K562 (cell line): ENCODE data around the gene MRPL40. TPM values are rescaled to one million over a fixed set of nuclear protein-coding genes. Genes with fewer than 3 reads are reported as not detected.
A peak's percentile ranks its signal among the peaks of the same experiment; 100 is the strongest.

Experiments used
- BHLHE40 ChIP-seq: IDR thresholded peaks from 2 replicates; pipeline ENCODE4 v1.6.1; 2011; ENCODE audit warnings: low read length, improper control_type of control experiment
- CTBP1 ChIP-seq: fragments of 450-650 bp; IDR thresholded peaks from 2 replicates; pipeline ENCODE4 v1.6.1; 2016; ENCODE audit warnings: borderline replicate concordance
- ESRRA ChIP-seq: fragments of 450-650 bp; IDR thresholded peaks from 2 replicates; pipeline ENCODE4 v1.6.1; 2014; ENCODE audit warnings: low read depth, mild to moderate bottlenecking, moderate library complexity, borderline replicate concordance
- FOS ChIP-seq: IDR thresholded peaks from 3 replicates; pipeline ENCODE4 v1.6.1; 2011; ENCODE audit not compliant: insufficient read length; ENCODE audit errors: extremely low read depth
- KLF13 ChIP-seq: fragments of 450-650 bp; IDR thresholded peaks from 2 replicates; pipeline ENCODE4 v1.6.1; 2016; ENCODE audit warnings: missing genetic modification characterization, low read depth, mild to moderate bottlenecking, missing compliant biosample characterization, moderate library complexity, borderline replicate concordance
- MTA3 ChIP-seq: fragments of 450-650 bp; formaldehyde crosslinking; IDR thresholded peaks from 2 replicates; pipeline ENCODE4 v1.6.1; 2017; ENCODE audit warnings: mild to moderate bottlenecking, borderline replicate concordance
- ZNF12 ChIP-seq: sonication (generic); formaldehyde crosslinking; IDR thresholded peaks from 2 replicates; pipeline ENCODE4 v1.4.0; 2020; ENCODE audit warnings: mild to moderate bottlenecking, missing genetic modification reagents
- polyA plus RNA-seq, 8 experiments: library from polyadenylated mRNA; depleted of rRNA in 4 of 8; stranded (reverse) in 5 of 8; unstranded in 3 of 8; fragments of >200 nt; fragmentation: Nextera tagmentation in 2 of 8; fragmentation: Illumina TruSeq in 1 of 8; extraction: Ambion mirVana in 2 of 8; extraction: Trizol in 1 of 8; gene quantifications; 2 replicates each; pipeline versions ENCODE4 v1.2.1 to v1.2.3, GENCODE V29; 2011 to 2014; ENCODE audit warnings: inconsistent platforms in 1 of 8, missing spikeins in 1 of 8
- total RNA-seq, 7 experiments: library from RNA; depleted of rRNA in 6 of 7; stranded (reverse); fragments of >200 nt in 6 of 7; fragmentation: Illumina TruSeq in 2 of 7; extraction: Trizol in 2 of 7; gene quantifications; 2 replicates each; pipeline versions ENCODE4 v1.2.1 to v1.2.3, GENCODE V29; 2011 to 2021; ENCODE audit warnings: low replicate concordance in 1 of 7
- TF ChIP-seq, protein P1 (sequence below): fragments of 200-600 bp; sonication (generic); IDR thresholded peaks from one replicate; pipeline ENCODE4 v1.6.1; 2012; ENCODE audit warnings: mild to moderate bottlenecking, low read depth, low read length, inconsistent platforms
- TF ChIP-seq, protein P2 (sequence below): fragments of 250-450 bp; sonication (Bioruptor Pico); IDR thresholded peaks from 2 replicates; pipeline ENCODE4 v1.4.0; 2020; ENCODE audit warnings: mild to moderate bottlenecking, moderate library complexity, borderline replicate concordance
- TF ChIP-seq, protein P3 (sequence below), 2 experiments: fragments of 450-650 bp in 1 of 2; sonication (generic) in 1 of 2; formaldehyde crosslinking; conservative IDR thresholded peaks; 2 replicates each; pipeline versions ENCODE4 v1.4.0 to v1.8.1; 2020 to 2022; ENCODE audit warnings: mild to moderate bottlenecking in 1 of 2, missing genetic modification reagents in 1 of 2
- TF ChIP-seq, protein P4 (sequence below): sonication (generic); formaldehyde crosslinking; IDR thresholded peaks from 2 replicates; pipeline ENCODE4 v1.9.0; 2022; ENCODE audit warnings: mild to moderate bottlenecking, missing genetic modification reagents

The MRPL40 gene
- total and polyA plus RNA-seq, 9 of the 15 experiments (the other 6 are each of a cell fraction or from before 2014, with no cell fraction given) = 132 to 652 (median 208) TPM

DNA sequence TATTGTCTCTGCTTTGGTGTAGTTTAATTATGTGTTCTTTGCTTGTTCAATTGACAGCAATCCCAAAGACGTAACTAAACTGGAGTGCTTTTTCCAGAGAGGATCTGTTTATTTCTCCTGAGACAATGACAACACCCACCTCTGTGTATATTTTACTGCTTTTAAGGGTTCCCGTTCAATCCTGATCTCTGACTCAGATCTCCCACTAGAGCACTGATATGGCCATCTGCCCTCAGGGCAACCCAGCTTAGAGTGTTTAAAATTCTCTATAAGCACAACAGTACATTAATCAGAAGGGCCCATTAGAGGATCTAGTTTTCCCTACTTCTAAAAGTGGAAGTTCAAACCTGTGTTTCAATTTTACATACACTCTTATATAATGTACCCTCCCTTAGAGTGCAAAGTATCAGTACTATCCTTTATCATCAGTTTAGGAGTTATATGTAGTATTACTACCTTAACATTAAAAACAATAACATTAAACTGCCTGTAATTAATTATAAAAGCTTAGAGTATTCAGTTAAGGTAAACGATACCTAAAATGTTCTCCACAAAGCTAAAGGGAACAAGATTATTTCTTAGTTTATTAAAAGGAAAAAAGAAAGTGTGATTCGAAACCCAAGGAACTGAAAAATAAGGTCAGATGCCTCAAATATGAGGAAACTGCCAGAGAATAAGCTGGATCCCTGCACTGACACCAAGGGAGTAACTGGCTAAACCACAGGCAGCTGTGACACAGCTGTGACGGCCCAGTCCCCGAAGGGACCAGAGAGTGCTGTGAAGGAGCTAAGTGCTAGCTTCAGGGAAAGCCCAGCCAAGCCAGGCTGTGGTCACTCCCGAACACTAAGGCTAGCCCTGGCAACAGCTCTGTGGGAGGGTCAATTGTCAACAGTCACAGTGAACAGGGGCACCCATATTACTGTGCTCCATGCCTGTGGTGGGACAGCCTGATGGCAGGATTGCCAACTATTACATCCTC is 31.4 kb downstream of the MRPL40 start (continued):
- TF ChIP-seq, protein P1, sequence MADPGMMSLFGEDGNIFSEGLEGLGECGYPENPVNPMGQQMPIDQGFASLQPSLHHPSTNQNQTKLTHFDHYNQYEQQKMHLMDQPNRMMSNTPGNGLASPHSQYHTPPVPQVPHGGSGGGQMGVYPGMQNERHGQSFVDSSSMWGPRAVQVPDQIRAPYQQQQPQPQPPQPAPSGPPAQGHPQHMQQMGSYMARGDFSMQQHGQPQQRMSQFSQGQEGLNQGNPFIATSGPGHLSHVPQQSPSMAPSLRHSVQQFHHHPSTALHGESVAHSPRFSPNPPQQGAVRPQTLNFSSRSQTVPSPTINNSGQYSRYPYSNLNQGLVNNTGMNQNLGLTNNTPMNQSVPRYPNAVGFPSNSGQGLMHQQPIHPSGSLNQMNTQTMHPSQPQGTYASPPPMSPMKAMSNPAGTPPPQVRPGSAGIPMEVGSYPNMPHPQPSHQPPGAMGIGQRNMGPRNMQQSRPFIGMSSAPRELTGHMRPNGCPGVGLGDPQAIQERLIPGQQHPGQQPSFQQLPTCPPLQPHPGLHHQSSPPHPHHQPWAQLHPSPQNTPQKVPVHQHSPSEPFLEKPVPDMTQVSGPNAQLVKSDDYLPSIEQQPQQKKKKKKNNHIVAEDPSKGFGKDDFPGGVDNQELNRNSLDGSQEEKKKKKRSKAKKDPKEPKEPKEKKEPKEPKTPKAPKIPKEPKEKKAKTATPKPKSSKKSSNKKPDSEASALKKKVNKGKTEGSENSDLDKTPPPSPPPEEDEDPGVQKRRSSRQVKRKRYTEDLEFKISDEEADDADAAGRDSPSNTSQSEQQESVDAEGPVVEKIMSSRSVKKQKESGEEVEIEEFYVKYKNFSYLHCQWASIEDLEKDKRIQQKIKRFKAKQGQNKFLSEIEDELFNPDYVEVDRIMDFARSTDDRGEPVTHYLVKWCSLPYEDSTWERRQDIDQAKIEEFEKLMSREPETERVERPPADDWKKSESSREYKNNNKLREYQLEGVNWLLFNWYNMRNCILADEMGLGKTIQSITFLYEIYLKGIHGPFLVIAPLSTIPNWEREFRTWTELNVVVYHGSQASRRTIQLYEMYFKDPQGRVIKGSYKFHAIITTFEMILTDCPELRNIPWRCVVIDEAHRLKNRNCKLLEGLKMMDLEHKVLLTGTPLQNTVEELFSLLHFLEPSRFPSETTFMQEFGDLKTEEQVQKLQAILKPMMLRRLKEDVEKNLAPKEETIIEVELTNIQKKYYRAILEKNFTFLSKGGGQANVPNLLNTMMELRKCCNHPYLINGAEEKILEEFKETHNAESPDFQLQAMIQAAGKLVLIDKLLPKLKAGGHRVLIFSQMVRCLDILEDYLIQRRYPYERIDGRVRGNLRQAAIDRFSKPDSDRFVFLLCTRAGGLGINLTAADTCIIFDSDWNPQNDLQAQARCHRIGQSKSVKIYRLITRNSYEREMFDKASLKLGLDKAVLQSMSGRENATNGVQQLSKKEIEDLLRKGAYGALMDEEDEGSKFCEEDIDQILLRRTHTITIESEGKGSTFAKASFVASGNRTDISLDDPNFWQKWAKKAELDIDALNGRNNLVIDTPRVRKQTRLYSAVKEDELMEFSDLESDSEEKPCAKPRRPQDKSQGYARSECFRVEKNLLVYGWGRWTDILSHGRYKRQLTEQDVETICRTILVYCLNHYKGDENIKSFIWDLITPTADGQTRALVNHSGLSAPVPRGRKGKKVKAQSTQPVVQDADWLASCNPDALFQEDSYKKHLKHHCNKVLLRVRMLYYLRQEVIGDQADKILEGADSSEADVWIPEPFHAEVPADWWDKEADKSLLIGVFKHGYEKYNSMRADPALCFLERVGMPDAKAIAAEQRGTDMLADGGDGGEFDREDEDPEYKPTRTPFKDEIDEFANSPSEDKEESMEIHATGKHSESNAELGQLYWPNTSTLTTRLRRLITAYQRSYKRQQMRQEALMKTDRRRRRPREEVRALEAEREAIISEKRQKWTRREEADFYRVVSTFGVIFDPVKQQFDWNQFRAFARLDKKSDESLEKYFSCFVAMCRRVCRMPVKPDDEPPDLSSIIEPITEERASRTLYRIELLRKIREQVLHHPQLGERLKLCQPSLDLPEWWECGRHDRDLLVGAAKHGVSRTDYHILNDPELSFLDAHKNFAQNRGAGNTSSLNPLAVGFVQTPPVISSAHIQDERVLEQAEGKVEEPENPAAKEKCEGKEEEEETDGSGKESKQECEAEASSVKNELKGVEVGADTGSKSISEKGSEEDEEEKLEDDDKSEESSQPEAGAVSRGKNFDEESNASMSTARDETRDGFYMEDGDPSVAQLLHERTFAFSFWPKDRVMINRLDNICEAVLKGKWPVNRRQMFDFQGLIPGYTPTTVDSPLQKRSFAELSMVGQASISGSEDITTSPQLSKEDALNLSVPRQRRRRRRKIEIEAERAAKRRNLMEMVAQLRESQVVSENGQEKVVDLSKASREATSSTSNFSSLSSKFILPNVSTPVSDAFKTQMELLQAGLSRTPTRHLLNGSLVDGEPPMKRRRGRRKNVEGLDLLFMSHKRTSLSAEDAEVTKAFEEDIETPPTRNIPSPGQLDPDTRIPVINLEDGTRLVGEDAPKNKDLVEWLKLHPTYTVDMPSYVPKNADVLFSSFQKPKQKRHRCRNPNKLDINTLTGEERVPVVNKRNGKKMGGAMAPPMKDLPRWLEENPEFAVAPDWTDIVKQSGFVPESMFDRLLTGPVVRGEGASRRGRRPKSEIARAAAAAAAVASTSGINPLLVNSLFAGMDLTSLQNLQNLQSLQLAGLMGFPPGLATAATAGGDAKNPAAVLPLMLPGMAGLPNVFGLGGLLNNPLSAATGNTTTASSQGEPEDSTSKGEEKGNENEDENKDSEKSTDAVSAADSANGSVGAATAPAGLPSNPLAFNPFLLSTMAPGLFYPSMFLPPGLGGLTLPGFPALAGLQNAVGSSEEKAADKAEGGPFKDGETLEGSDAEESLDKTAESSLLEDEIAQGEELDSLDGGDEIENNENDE = peak; percentile 58
- TF ChIP-seq ZNF12 (CRISPR knock-in tag) = no peak
- no peak for TF ChIP-seq MTA3
- no peak for TF ChIP-seq ESRRA
- TF ChIP-seq, protein P2, sequence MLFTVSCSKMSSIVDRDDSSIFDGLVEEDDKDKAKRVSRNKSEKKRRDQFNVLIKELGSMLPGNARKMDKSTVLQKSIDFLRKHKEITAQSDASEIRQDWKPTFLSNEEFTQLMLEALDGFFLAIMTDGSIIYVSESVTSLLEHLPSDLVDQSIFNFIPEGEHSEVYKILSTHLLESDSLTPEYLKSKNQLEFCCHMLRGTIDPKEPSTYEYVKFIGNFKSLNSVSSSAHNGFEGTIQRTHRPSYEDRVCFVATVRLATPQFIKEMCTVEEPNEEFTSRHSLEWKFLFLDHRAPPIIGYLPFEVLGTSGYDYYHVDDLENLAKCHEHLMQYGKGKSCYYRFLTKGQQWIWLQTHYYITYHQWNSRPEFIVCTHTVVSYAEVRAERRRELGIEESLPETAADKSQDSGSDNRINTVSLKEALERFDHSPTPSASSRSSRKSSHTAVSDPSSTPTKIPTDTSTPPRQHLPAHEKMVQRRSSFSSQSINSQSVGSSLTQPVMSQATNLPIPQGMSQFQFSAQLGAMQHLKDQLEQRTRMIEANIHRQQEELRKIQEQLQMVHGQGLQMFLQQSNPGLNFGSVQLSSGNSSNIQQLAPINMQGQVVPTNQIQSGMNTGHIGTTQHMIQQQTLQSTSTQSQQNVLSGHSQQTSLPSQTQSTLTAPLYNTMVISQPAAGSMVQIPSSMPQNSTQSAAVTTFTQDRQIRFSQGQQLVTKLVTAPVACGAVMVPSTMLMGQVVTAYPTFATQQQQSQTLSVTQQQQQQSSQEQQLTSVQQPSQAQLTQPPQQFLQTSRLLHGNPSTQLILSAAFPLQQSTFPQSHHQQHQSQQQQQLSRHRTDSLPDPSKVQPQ (CRISPR knock-in tag) = no peak
- TF ChIP-seq, protein P3, sequence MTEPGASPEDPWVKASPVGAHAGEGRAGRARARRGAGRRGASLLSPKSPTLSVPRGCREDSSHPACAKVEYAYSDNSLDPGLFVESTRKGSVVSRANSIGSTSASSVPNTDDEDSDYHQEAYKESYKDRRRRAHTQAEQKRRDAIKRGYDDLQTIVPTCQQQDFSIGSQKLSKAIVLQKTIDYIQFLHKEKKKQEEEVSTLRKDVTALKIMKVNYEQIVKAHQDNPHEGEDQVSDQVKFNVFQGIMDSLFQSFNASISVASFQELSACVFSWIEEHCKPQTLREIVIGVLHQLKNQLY (CRISPR knock-in tag; conservative IDR thresholded peaks at IDR 0.05) = no peak
- TF ChIP-seq, protein P4, sequence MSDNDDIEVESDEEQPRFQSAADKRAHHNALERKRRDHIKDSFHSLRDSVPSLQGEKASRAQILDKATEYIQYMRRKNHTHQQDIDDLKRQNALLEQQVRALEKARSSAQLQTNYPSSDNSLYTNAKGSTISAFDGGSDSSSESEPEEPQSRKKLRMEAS (CRISPR knock-in tag) = no peak
- no peak for TF ChIP-seq KLF13 (tag)
- no peak for TF ChIP-seq BHLHE40
- peak; percentile 26 for TF ChIP-seq FOS
- TF ChIP-seq CTBP1 = no peak
